ENCODE measurements around the gene GPATCH2L. TPM values are rescaled to one million over a fixed set of nuclear protein-coding genes. Genes with fewer than 3 reads are reported as not detected.

Gene GPATCH2L
- total and polyA plus RNA-seq, 2 of the 13 experiments (the other 11 are each of a cell fraction or from before 2014, with no cell fraction given): 14.4 to 29.0 TPM

DNA sequence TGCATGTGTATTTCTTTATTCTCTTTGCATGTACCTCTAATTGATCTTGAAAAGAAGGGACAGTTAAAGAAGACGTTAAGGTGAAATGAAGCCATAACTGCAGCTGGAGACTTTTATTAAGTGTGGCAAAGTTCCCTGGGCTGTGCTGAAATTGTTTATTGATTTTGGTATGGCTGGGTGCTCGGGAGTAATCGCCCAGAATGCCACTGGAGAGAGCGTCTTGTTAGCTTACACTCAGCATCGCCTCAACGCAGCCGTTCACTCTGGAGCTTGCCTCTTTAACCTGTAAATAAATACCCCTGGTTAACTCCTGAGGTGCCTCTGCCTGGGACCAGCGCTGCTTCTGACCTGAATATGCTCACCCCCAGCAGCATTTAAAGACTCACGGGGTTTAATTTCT lies 98.6 kb downstream of the GPATCH2L start (continued):
- no peak for TF ChIP-seq ZNF557 (CRISPR knock-in tag; IDR thresholded peaks at IDR 0.05)
- TF ChIP-seq, protein P1, sequence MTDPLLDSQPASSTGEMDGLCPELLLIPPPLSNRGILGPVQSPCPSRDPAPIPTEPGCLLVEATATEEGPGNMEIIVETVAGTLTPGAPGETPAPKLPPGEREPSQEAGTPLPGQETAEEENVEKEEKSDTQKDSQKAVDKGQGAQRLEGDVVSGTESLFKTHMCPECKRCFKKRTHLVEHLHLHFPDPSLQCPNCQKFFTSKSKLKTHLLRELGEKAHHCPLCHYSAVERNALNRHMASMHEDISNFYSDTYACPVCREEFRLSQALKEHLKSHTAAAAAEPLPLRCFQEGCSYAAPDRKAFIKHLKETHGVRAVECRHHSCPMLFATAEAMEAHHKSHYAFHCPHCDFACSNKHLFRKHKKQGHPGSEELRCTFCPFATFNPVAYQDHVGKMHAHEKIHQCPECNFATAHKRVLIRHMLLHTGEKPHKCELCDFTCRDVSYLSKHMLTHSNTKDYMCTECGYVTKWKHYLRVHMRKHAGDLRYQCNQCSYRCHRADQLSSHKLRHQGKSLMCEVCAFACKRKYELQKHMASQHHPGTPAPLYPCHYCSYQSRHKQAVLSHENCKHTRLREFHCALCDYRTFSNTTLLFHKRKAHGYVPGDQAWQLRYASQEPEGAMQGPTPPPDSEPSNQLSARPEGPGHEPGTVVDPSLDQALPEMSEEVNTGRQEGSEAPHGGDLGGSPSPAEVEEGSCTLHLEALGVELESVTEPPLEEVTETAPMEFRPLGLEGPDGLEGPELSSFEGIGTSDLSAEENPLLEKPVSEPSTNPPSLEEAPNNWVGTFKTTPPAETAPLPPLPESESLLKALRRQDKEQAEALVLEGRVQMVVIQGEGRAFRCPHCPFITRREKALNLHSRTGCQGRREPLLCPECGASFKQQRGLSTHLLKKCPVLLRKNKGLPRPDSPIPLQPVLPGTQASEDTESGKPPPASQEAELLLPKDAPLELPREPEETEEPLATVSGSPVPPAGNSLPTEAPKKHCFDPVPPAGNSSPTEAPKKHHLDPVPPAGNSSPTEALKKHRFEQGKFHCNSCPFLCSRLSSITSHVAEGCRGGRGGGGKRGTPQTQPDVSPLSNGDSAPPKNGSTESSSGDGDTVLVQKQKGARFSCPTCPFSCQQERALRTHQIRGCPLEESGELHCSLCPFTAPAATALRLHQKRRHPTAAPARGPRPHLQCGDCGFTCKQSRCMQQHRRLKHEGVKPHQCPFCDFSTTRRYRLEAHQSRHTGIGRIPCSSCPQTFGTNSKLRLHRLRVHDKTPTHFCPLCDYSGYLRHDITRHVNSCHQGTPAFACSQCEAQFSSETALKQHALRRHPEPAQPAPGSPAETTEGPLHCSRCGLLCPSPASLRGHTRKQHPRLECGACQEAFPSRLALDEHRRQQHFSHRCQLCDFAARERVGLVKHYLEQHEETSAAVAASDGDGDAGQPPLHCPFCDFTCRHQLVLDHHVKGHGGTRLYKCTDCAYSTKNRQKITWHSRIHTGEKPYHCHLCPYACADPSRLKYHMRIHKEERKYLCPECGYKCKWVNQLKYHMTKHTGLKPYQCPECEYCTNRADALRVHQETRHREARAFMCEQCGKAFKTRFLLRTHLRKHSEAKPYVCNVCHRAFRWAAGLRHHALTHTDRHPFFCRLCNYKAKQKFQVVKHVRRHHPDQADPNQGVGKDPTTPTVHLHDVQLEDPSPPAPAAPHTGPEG (CRISPR knock-in tag; IDR thresholded peaks at IDR 0.05): no peak

DNA sequence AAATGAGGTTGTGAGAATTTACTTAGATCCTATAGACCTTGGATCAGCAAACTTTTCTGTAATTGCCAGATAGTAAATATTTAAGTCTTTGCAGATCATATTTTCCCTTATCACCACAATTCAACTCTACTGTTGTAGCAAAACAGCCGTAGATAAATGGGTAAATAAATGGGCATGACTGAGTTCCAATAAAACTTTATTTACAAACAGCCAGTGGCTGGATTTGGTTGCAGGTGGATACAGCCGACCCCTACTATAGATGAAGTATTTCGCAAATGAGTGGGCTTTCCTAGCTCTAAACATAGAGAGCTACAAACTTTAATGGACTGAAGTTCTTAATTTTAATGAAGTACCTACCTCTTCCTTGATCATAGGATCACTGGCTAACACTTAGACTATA lies 100.7 kb downstream of the GPATCH2L start:
- Histone ChIP-seq H3K4me3 (replicated peaks in 1 of 3; ENCODE audit: insufficient read depth in 1 of 3, low read depth in 2 of 3, low read length in 3 of 3) (no peak overlapping the region), H3K27me3 (ENCODE audit: control insufficient read depth in 1 of 2, insufficient read depth in 2 of 2, low read length in 2 of 2) (no peaks in the 10 kb centered on the region), H3K9me3 (ENCODE audit: low read length) (no peaks in the 10 kb centered on the region), H3K27ac (ENCODE audit: extremely low read length, insufficient read depth, low read length) (no peak overlapping the region), H3K4me1 (ENCODE audit: insufficient read depth, low read length) (peaks cover 7% of the 10 kb centered on the region; the same call in 1 of the 2 replicates), H4K20me1 (ENCODE audit: insufficient read depth, low read length) (no peaks in the 10 kb centered on the region), H3K79me2 (ENCODE audit: insufficient read depth, low read length) (no peaks in the 10 kb centered on the region), H3K9ac (ENCODE audit: insufficient read depth, low read depth, low read length) (no peak overlapping the region), H3K36me3 (replicated peaks in 1 of 2; ENCODE audit: control insufficient read depth in 1 of 2, insufficient read depth in 2 of 2, low read length in 2 of 2) (no peaks in the 10 kb centered on the region), H2AFZ (ENCODE audit: low read length) (no peak overlapping the region), H3K4me2 (ENCODE audit: low read depth, low read length) (no peak overlapping the region)
- no peak for ATAC-seq
- FAIRE-seq: no peak
- 92% methylated on average over 3 of the region's 3 CpGs for WGBS (ENCODE audit: low lambda C conversion rate)
- in situ Hi-C loops (cut with HindIII; ENCODE audit: extremely low pct_ligation_motif_present, low pct_unique_long_range_greater_than_20kb) (no loop called here), intact Hi-C loops (cut with micrococcal nuclease; ENCODE audit: unreplicated experiment) (loop anchor here (5.0 kb wide), 1 partner anchor 450 kb away; no protein-coding TSS in a partner anchor)
- TF ChIP-seq RBM22 (optimal IDR thresholded peaks at IDR 0.05; ENCODE audit: low read length): no peak
- TF ChIP-seq KAT8 (CRISPR knock-in tag; IDR thresholded peaks at IDR 0.05): no peak
- TF ChIP-seq EZH2 (conservative IDR thresholded peaks at IDR 0.05; ENCODE audit: low read depth, low read length): no peak
- TF ChIP-seq JUND (CRISPR knock-in tag; IDR thresholded peaks at IDR 0.05): no peak
- TF ChIP-seq ARNTL (CRISPR knock-in tag; IDR thresholded peaks at IDR 0.05): no peak
- no TSS peak for BruUV-seq (replicated peaks)
- POLR2A ChIA-PET: no interaction called here
- CTCF ChIA-PET (ENCODE audit: low intra/inter-chr PET ratio, low total read pairs): no interaction called here
- no peak for DNase-seq (ENCODE audit: low spot score)
